Heart left ventricle (tissue), 16 donors: ENCODE results near the gene PPFIA3. TPM values are rescaled to one million over a fixed set of nuclear protein-coding genes. Genes with fewer than 3 reads are reported as not detected.
A peak's percentile ranks its signal among the peaks of the same experiment; 100 is the strongest.

Experiments used
- ATAC-seq, 4 donors: fragments of 200-7000 bp; cut with Tn5 transposase; one replicate each; pipeline ENCODE4 v1.9.1; 2020 to 2022; ENCODE audit warnings: moderate library complexity in 4 of 4, mild to moderate bottlenecking in 3 of 4, moderate number of reproducible peaks in 1 of 4
- DNase-seq, 5 donors: peaks; one replicate each; pipeline ENCODE4 v3.0.0-alpha.2; 2020
- H3K27ac ChIP-seq, 12 donors: fragments of 200-600 bp; sonication (generic) in 4 of 12; one replicate each; pipeline versions ENCODE4 v1.5.0 to v1.8.0; 2016 to 2022; ENCODE audit warnings: mild to moderate bottlenecking in 2 of 12
- H3K27me3 ChIP-seq, 9 donors: fragments of 200-600 bp; sonication (generic) in 2 of 9; one replicate each; pipeline versions ENCODE4 v1.5.1 to v1.8.0; 2016 to 2022; ENCODE audit warnings: mild to moderate bottlenecking in 3 of 9
- H3K36me3 ChIP-seq, 9 donors: fragments of 200-600 bp; sonication (generic) in 2 of 9; one replicate each; pipeline versions ENCODE4 v1.5.0 to v1.8.0; 2018 to 2022; ENCODE audit warnings: mild to moderate bottlenecking in 2 of 9
- H3K4me1 ChIP-seq, 12 donors: fragments of 200-600 bp; sonication (generic) in 4 of 12; one replicate each; pipeline versions ENCODE4 v1.5.0 to v1.8.0; 2016 to 2022; ENCODE audit warnings: mild to moderate bottlenecking in 3 of 12
- H3K4me3 ChIP-seq, 12 donors: fragments of 200-600 bp; sonication (generic) in 4 of 12; one replicate each; pipeline versions ENCODE4 v1.5.0 to v1.8.0; 2017 to 2022; ENCODE audit warnings: mild to moderate bottlenecking in 9 of 12, moderate library complexity in 4 of 12
- H3K9me3 ChIP-seq, 12 donors: fragments of 200-600 bp; sonication (generic) in 4 of 12; one replicate each; pipeline versions ENCODE4 v1.5.0 to v1.8.0; 2016 to 2022; ENCODE audit warnings: mild to moderate bottlenecking in 1 of 12
- CTCF ChIP-seq, 12 donors: fragments of 200-600 bp; sonication (generic) in 4 of 12; IDR thresholded peaks; one replicate each; pipeline versions ENCODE4 v1.5.0 to v1.8.0; 2018 to 2022; ENCODE audit warnings: antibody characterized with exemption in 12 of 12, mild to moderate bottlenecking in 5 of 12
- POLR2A ChIP-seq, 2 donors: fragments of 450-650 bp; IDR thresholded peaks; one replicate each; pipeline ENCODE4 v1.6.1; 2017; ENCODE audit warnings: antibody characterized with exemption in 2 of 2, mild to moderate bottlenecking in 2 of 2, moderate library complexity in 2 of 2
- WGBS, 4 donors: extraction: QIAGEN DNeasy Blood & Tissue Kit in 2 of 4; methylation state at CpG; one replicate each; pipeline versions ENCODE4 v1.1.5 to v1.1.7; 2013 to 2018; 5-methylcytosine and 5-hydroxymethylcytosine counted together
- intact Hi-C, 10 donors: fragments of 100-400 bp; cut with DNase I; formaldehyde crosslinking; loops; one replicate each; pipeline versions ENCODE4 v1.11.1 to v1.14.2; 2022
- polyA plus RNA-seq, 2 donors: library from polyadenylated mRNA; stranded (reverse); fragments of 200-250 nt; gene quantifications; one replicate each; pipeline ENCODE4 v1.2.3, GENCODE V29; 2013
- total RNA-seq, 9 donors: library from RNA; depleted of rRNA in 2 of 9; stranded (reverse); fragments of >200 nt in 2 of 9; fragmentation: NEBNext Ultra II Directional in 3 of 9; extraction: Animal tissue kit (Norgen Biotek cat#: 25700) in 3 of 9; gene quantifications; one replicate each; pipeline versions ENCODE4 v1.1.0 to v1.2.4, GENCODE V29; 2016 to 2023
- donor health status: ischemic (EF 13 %, LVEDD 7.1; RV severe dilation, severe dysfunction).
- donor health status: healthy with polysubstance abuse.
- donor health status: DM: no; HTN: yes; CAD: no.
- donor health status: DM: no; HTN: no; CAD: no.
- donor health status: ischemic (EF 25% LVEDD 6.9; RV normal size, moderate dysfunction).
- donor health status: ischemic (EF 25% LVEDD 5.7; RV mildly dilated, moderate dysfunction).
- donor health status: healthy.
- donor health status: DM: yes; HTN: yes; CAD: no.
- donor health status: ischemic (EF 35%, LVEDD 5.7; RV mildly dilated, moderate dysfunction).
- donor health status: nonischemic (EF 11% LVEDD 7.7; RV severe dilation, severe dysfunction).
- donor health status: DM: yes; HTN: yes; CAD: no.
- donor health status: PGD.
- donor health status: ischemic (EF 29% LVEDD 5.4; RV normal size, mild dysfunction).
- donor health status: nonischemic (EF 23%, LVEDD 6.1; RV moderate dilation, normal function).

PPFIA3 gene
- total and polyA plus RNA-seq, 11 donors: 2.7 to 12.8 (median 5.1) TPM

- H3K27me3 ChIP-seq: peaks cover 0 to 8% (median 0%) of the 10 kb centered on the region in 9 donors
- H3K4me3 ChIP-seq: peak within 1 kb of the TSS; percentile 22 to 92 (median 69)
- peaks cover 0 to 47% (median 28%) of the 10 kb centered on the region in 12 donors for H3K4me1 ChIP-seq
- peaks cover 0 to 6% (median 0%) of the 10 kb centered on the region in 9 donors for H3K36me3 ChIP-seq
- H3K9me3 ChIP-seq: no peaks in the 10 kb centered on the region
- peak within 1 kb of the TSS; percentile 82 to 100 (median 95) for H3K27ac ChIP-seq
- DNase-seq (peak; percentile 84 to 86 (median 85)), ATAC-seq (peak; percentile 70 to 79 (median 76))
- intact Hi-C loops: loop anchor here in 2 of 10 donors (5.0 to 10.0 kb wide), 3 partner anchors 42 to 280 kb away; partner anchors contain the start of genes PPP1R15A (in 1 of the 2) and SNRNP70 (in 1 of the 2)
- TF ChIP-seq CTCF (IDR thresholded peaks at IDR 0.05): no peak
- peak; percentile 20 to 76 for TF ChIP-seq POLR2A (IDR thresholded peaks at IDR 0.05)
- 20 to 42% (median 35%) methylated on average over 18 to 19 of the region's 19 CpGs for WGBS, 4 donors
These were observed 35.9 kb downstream of the PPFIA3 start, which contains the start of gene HRC for GRCh38 chr19:49155005-49155819. TSS of gene HRC (minus strand) at chr19:49155396. CDS start at chr19:49155237, 159 bp downstream.

- intact Hi-C loops: loop anchor here in 2 of 10 donors (5.0 to 10.0 kb wide), 3 partner anchors 41 to 281 kb away; partner anchors contain the start of genes PPP1R15A (in 1 of the 2) and SNRNP70 (in 1 of the 2)
- Histone ChIP-seq H3K9me3 (no peaks in the 10 kb centered on the region), H3K27ac (peak overlapping the region; percentile 82 to 100 (median 95)), H3K27me3 (peaks cover 0 to 3% (median 0%) of the 10 kb centered on the region in 9 donors), H3K4me1 (peaks cover 0 to 48% (median 23%) of the 10 kb centered on the region in 12 donors), H3K36me3 (peaks cover 0 to 6% (median 0%) of the 10 kb centered on the region in 9 donors), H3K4me3 (peak overlapping the region in 11 of 12 donors; percentile 40 to 92 (median 70))
- peak; percentile 62 to 76 (median 69) for ATAC-seq
- peak; percentile 56 to 82 (median 78) for DNase-seq
- TF ChIP-seq POLR2A (IDR thresholded peaks at IDR 0.05) (peak in 1 of 2 donors; percentile 72), CTCF (IDR thresholded peaks at IDR 0.05) (no peak)
- 33 to 37% (median 34%) methylated on average over 4 of the region's 4 CpGs for WGBS, 4 donors
These were observed 36.5 kb downstream of the PPFIA3 start for GRCh38 chr19:49155820-49156346.

GRCh38 chr19:49157445-49158224 is 38.3 kb downstream of the PPFIA3 start, which contains the start of gene TRPM4:
TSS of gene TRPM4 (plus strand) at chr19:49157792. CDS start at chr19:49157867, 75 bp downstream.
- peak within 1 kb of the TSS; percentile 89 to 100 (median 96) for H3K27ac ChIP-seq
- H3K9me3 ChIP-seq: no peaks in the 10 kb centered on the region
- peaks cover 0 to 40% (median 16%) of the 10 kb centered on the region in 12 donors for H3K4me1 ChIP-seq
- whole genome bisulfite sequencing, 4 donors: 1% methylated on average over 23 to 41 of the region's 41 CpGs
- ATAC-seq (peak; percentile 64 to 80 (median 79)), DNase-seq (peak; percentile 95 to 97 (median 96))
- no peaks in the 10 kb centered on the region for H3K27me3 ChIP-seq
- H3K4me3 ChIP-seq: peak within 1 kb of the TSS; percentile 78 to 99 (median 90)
- H3K36me3 ChIP-seq: peaks cover 0 to 14% (median 0%) of the 10 kb centered on the region in 9 donors
- TF ChIP-seq CTCF (IDR thresholded peaks at IDR 0.05) (no peak), POLR2A (IDR thresholded peaks at IDR 0.05) (peak; percentile 6 to 92)
- intact Hi-C loops: loop anchor here in 2 of 10 donors (5.0 to 10.0 kb wide), 3 partner anchors 40 to 283 kb away; partner anchors contain the start of genes PPP1R15A (in 1 of the 2) and SNRNP70 (in 1 of the 2)
